ENCODE results near the gene PRF1. TPM values are rescaled to one million over a fixed set of nuclear protein-coding genes. Genes with fewer than 3 reads are reported as not detected.

The PRF1 gene
- total RNA-seq, 1 donor from 2014 or later, result 6.2 TPM

GRCh38 chr10:70620020-70620289 is 17.4 kb upstream of the PRF1 start:
- no peak for TF ChIP-seq CTCF (IDR thresholded peaks at IDR 0.05)
- Histone ChIP-seq H3K27me3 (no peaks in the 10 kb centered on the region), H3K4me3 (no peak overlapping the region), H3K9me3 (peaks cover 3 to 13% of the 10 kb centered on the region in 2 donors), H3K36me3 (no peaks in the 10 kb centered on the region), H3K27ac (no peak overlapping the region), H3K4me1 (no peaks in the 10 kb centered on the region)
- intact Hi-C loops (cut with DNase I), result no loop called here
- DNase-seq (ENCODE audit: low spot score in 2 of 2), result no peak

GRCh38 chr10:70619271-70620019 is 16.9 kb upstream of the PRF1 start:
- Histone ChIP-seq H3K27ac (no peak overlapping the region), H3K4me3 (no peak overlapping the region), H3K36me3 (no peaks in the 10 kb centered on the region), H3K4me1 (no peaks in the 10 kb centered on the region), H3K9me3 (peaks cover 3 to 13% of the 10 kb centered on the region in 2 donors), H3K27me3 (no peaks in the 10 kb centered on the region)
- no peak for TF ChIP-seq CTCF (IDR thresholded peaks at IDR 0.05)
- no peak for DNase-seq (ENCODE audit: low spot score in 2 of 2)
- intact Hi-C loops (cut with DNase I), result no loop called here

- Histone ChIP-seq H3K4me1 (no peaks in the 10 kb centered on the region), H3K4me3 (no peak overlapping the region), H3K27ac (no peak overlapping the region), H3K9me3 (peaks cover 3 to 13% of the 10 kb centered on the region in 2 donors), H3K36me3 (no peaks in the 10 kb centered on the region), H3K27me3 (no peaks in the 10 kb centered on the region)
- no peak for DNase-seq (ENCODE audit: low spot score in 2 of 2)
- no peak for TF ChIP-seq CTCF (IDR thresholded peaks at IDR 0.05)
- intact Hi-C loops (cut with DNase I), result no loop called here
Observed at GRCh38 chr10:70618663-70619062, 16.1 kb upstream of the PRF1 start.

GRCh38 chr10:70617798-70618568 is 15.4 kb upstream of the PRF1 start:
- no peak for TF ChIP-seq CTCF (IDR thresholded peaks at IDR 0.05)
- no peak for DNase-seq (ENCODE audit: low spot score in 2 of 2)
- Histone ChIP-seq H3K4me3 (no peak overlapping the region), H3K36me3 (no peaks in the 10 kb centered on the region), H3K27ac (no peak overlapping the region), H3K9me3 (peaks cover 3 to 13% of the 10 kb centered on the region in 2 donors), H3K27me3 (no peaks in the 10 kb centered on the region), H3K4me1 (no peaks in the 10 kb centered on the region)
- intact Hi-C loops (cut with DNase I), result no loop called here

- DNase-seq (ENCODE audit: low spot score in 2 of 2), result no peak
- no peak for TF ChIP-seq CTCF (IDR thresholded peaks at IDR 0.05)
Observed at GRCh38 chr10:70616761-70617160, 14.2 kb upstream of the PRF1 start.

More at GRCh38 chr10:70616761-70617160, 14.2 kb upstream of the PRF1 start:
- intact Hi-C loops (cut with DNase I), result no loop called here
- H3K36me3 ChIP-seq, result no peaks in the 10 kb centered on the region
- no peak overlapping the region for H3K4me3 ChIP-seq
- no peak overlapping the region for H3K27ac ChIP-seq
- H3K9me3 ChIP-seq, result peaks cover 3 to 13% of the 10 kb centered on the region in 2 donors
- no peaks in the 10 kb centered on the region for H3K27me3 ChIP-seq
- no peaks in the 10 kb centered on the region for H3K4me1 ChIP-seq
